Measurements from ENCODE around the gene TSSK2.
A peak's percentile ranks its signal among the peaks of the same experiment; 100 is the strongest.

TSSK2 gene

DNA sequence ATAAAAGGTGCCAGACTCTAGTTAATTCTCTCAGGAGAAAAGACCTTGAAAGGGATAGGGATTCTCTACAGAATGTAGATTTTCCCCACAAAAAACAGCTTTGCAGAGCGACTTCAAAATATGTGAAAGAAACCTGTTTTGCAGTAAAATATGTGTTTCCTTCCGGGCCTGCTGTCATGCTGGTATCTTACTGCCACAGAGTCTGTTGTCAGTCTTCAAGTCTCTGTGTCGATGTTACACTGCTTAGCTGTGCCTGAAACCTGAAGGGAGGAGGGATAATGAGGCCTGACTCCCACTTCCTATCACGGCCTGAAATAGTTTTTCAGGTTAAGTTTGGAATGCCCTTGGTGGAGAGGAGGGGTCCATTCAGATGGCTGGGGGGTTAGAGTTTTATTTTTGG lies 7.2 kb upstream of the TSSK2 start:
- Histone ChIP-seq H4K20me1 (peaks cover 24 to 39% (median 29%) of the 10 kb centered on the region in 11 experiments; a peak in 21 of 22 replicates), H3K4me1 (peaks cover 28 to 38% (median 33%) of the 10 kb centered on the region in 10 experiments), H3K36me3 (peaks cover 0 to 17% (median 2%) of the 10 kb centered on the region in 11 experiments; a peak in 7 of 22 replicates), H3K9ac (no peak overlapping the region), H3K27me3 (no peaks in the 10 kb centered on the region), H3K9me3 (replicated peaks in 1 of 11) (no peaks in the 10 kb centered on the region), H3K27ac (no peak overlapping the region), H3K4me3 (no peak overlapping the region), H3K4me2 (peak overlapping the region in 3 of 11 experiments; percentile 2 to 89 (median 89); a peak in 2 of 22 replicates)
- no peak for TF ChIP-seq Cebpa-rat (IDR thresholded peaks at IDR 0.05)

DNA sequence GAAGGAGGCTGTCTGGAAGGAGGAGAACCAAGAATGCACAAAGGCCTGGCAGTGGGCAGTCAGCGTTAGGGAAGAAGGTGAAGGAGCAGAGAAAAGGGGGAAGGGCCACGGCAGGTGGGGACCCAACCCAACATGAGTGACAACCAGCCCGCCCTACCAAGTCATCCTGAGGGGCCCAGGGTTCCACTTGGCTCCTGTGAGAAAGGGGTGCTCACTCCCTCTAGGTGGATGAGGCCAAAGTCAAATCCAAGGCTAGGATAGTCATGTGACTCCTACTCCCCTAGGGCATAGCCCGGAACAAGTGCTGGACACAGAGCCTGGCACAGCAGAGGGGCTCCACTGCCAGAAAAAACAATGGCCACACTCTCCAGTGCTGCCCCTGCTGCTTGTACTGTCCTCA lies 6.7 kb upstream of the TSSK2 start:
- H3K4me1 ChIP-seq: peaks cover 23 to 33% (median 29%) of the 10 kb centered on the region in 10 experiments
- H4K20me1 ChIP-seq: peaks cover 20 to 39% (median 24%) of the 10 kb centered on the region in 11 experiments; a peak in 21 of 22 replicates
- no peak for TF ChIP-seq Cebpa-rat (IDR thresholded peaks at IDR 0.05)
- H3K9me3 ChIP-seq (replicated peaks in 1 of 11): no peaks in the 10 kb centered on the region
- no peak overlapping the region for H3K4me2 ChIP-seq
- H3K27me3 ChIP-seq: no peaks in the 10 kb centered on the region
- H3K36me3 ChIP-seq: peaks cover 0 to 12% (median 0%) of the 10 kb centered on the region in 11 experiments; a peak in 3 of 22 replicates
- H3K9ac ChIP-seq: no peak overlapping the region
- no peak overlapping the region for H3K4me3 ChIP-seq
- no peak overlapping the region for H3K27ac ChIP-seq

DNA sequence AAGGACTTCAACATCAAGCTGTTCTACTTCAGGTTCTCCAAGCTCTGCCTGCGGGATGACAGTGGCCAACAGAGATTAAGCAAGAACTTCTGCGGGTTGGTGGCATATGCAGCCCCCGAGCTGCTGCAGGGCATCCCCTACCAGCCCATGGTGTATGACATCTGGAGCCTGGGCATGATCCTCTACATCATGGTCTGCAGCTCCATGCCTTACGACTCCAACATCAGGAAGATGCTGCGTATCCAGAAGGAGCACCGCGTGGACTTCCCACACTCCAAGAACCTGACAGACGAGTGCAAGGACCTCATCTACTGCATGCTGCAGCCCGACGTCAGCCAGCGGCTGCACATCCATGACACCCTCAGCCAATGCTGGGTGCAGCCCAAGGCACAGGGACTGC lies 6.1 kb upstream of the TSSK2 start:
- Histone ChIP-seq H3K9ac (no peak overlapping the region), H3K27ac (no peak overlapping the region), H3K4me3 (no peak overlapping the region), H3K9me3 (replicated peaks in 1 of 11) (no peaks in the 10 kb centered on the region), H3K36me3 (peaks cover 0 to 7% (median 0%) of the 10 kb centered on the region in 11 experiments; a peak in 3 of 22 replicates), H3K4me2 (no peak overlapping the region), H3K4me1 (peaks cover 17 to 27% (median 23%) of the 10 kb centered on the region in 10 experiments), H3K27me3 (no peaks in the 10 kb centered on the region), H4K20me1 (peaks cover 13 to 39% (median 20%) of the 10 kb centered on the region in 11 experiments; a peak in 21 of 22 replicates)
- TF ChIP-seq Cebpa-rat (IDR thresholded peaks at IDR 0.05): no peak

DNA sequence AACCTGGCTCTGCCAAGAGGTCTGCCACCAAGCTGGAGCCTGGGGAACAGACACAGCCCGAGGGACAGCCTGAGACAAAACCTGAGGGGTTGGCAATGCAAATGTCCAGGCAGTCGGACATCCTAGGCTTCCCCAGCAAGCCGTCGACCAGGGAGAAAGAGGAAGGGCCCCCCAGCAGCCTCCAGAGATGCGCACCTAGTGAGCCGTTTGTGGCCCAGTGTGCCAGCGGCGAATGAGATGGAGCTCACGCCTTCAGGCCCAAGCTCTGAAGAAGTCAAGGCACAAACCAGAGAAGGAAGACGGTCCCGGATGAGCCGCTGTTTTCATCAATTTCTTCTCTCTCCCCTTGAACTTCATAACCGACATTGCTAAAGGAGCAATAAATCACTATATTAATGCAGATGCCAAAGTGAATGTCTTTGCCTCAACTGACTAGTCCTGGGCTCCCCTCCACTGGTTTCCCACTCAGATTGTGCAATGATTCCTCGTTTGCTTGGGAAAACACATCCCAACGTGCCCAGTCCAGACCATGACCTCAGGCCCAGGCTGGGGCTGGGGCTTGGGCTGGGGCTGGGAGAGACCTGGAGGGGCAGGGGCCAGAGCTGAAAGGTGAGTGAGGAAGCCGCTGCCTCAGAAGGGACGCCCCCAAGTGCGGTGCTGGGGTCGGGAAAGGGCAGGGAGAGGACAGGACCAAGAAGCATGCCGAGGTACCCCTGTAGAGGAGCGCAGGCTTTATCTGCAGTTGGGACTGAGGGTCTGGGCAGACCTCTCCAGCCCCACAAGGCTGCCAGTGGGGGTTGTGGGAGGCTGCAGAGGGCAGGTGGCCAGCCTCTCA lies 5.4 kb upstream of the TSSK2 start:
- H3K4me3 ChIP-seq: no peak overlapping the region
- H3K4me2 ChIP-seq: no peak overlapping the region
- peaks cover 6 to 39% (median 13%) of the 10 kb centered on the region in 11 experiments; a peak in 20 of 22 replicates for H4K20me1 ChIP-seq

DNA sequence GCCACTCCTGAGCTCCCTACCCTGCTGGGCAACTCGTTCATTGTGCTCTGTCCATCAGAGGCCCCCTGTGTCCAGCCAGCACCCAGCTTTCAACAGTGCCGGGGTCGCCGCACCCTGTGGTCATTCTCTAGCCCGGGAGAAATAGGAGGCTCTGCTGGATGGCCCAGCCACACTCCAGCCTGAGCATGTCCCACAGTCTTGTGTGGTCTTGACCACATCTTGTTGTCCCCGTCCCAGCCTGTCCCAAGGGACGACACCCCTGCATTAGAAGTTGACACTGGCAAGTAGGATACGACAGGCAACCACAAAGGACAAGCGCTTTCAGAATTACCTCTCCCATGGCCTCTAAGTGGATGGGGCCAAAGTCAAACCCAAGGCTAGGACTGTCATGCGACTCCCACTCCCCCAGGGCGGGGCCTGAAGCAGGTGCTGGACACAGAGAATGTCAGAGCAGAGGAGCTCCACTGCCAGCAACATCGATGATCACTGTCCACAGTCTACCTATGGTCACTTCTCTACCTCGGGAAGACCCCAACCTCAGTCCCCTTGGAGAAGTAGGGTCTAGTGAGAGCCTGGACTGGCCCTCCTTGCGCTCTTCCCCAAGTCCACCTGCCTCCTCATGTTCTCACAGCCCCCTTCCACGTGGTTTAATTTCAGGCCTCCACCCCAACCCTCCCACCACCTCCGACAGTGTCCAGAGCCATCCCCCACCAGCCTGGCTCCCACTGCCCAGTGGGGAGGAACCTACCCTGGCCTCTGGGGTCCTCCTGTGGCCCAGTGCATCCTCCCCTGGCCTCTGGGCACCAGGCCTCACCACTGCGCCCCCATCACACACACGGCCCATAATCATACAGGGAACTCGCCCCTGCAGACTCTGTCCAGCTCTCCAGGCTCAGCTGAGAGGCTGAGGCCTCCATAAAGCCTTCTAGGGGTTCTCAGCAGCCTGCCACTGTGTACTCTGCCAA lies 4.5 kb upstream of the TSSK2 start:
- no peak overlapping the region for H3K4me2 ChIP-seq
- peaks cover 0 to 39% (median 13%) of the 10 kb centered on the region in 11 experiments; a peak in 15 of 22 replicates for H4K20me1 ChIP-seq
- no peak overlapping the region for H3K4me3 ChIP-seq
- TF ChIP-seq Cebpa-rat (IDR thresholded peaks at IDR 0.05): no peak
- no peak overlapping the region for H3K9ac ChIP-seq
- no peak overlapping the region for H3K27ac ChIP-seq
- H3K9me3 ChIP-seq (replicated peaks in 1 of 11): no peaks in the 10 kb centered on the region
- H3K27me3 ChIP-seq: no peaks in the 10 kb centered on the region
- H3K4me1 ChIP-seq: peaks cover 5 to 14% (median 10%) of the 10 kb centered on the region in 10 experiments
- H3K36me3 ChIP-seq: peaks cover 0 to 13% (median 7%) of the 10 kb centered on the region in 11 experiments; a peak in 12 of 22 replicates

More for the DNA sequence above, 5.4 kb upstream of the TSSK2 start:
- H3K4me1 ChIP-seq: peaks cover 10 to 20% (median 16%) of the 10 kb centered on the region in 10 experiments
- no peak for TF ChIP-seq Cebpa-rat (IDR thresholded peaks at IDR 0.05)
- no peak overlapping the region for H3K27ac ChIP-seq
- no peak overlapping the region for H3K9ac ChIP-seq
- H3K36me3 ChIP-seq: peaks cover 0 to 5% (median 0%) of the 10 kb centered on the region in 11 experiments; a peak in 2 of 22 replicates
- H3K27me3 ChIP-seq: no peaks in the 10 kb centered on the region
- no peaks in the 10 kb centered on the region for H3K9me3 ChIP-seq (replicated peaks in 1 of 11)

DNA sequence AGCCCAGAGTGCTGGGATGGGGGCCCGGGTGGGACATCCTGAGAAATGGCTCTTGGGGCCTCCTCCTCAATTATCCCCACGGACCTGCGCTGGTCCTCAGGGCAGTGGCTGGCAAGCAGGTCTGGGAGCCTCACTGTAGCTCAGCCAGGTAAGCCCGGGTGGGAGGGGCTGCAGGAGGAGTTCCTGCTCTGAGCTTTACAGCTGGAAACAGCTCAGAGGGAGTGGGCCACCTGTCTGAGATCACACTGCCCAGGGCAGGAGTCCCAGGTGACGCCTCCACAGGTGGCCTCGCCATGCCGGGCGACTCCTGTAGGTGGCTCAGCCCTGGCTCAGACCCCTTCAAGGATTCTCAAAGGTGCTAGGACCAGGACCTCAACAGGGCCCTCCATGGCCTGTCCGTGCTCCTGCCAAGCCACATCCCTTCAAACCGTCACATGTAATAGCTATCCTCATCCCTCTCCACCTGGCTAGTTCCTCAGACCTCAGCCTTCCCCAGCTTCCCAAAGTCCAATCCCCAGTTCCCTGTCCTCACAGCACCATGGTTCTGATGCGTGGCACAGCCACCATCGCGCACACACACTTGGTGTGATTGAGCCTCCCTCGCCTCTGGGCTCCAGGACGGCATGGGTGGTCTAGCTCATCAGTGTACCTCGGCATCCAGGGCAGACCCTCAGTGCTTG lies 3.6 kb upstream of the TSSK2 start:
- Histone ChIP-seq H3K27me3 (no peaks in the 10 kb centered on the region), H3K4me3 (no peak overlapping the region), H4K20me1 (peaks cover 0 to 45% (median 13%) of the 10 kb centered on the region in 11 experiments; a peak in 11 of 22 replicates), H3K36me3 (peaks cover 6 to 22% (median 13%) of the 10 kb centered on the region in 11 experiments; a peak in 16 of 22 replicates), H3K4me1 (peaks cover 5 to 14% (median 10%) of the 10 kb centered on the region in 10 experiments), H3K9me3 (replicated peaks in 1 of 11) (no peaks in the 10 kb centered on the region), H3K9ac (no peak overlapping the region), H3K27ac (no peak overlapping the region), H3K4me2 (no peak overlapping the region)
- TF ChIP-seq Cebpa-rat (IDR thresholded peaks at IDR 0.05): no peak

DNA sequence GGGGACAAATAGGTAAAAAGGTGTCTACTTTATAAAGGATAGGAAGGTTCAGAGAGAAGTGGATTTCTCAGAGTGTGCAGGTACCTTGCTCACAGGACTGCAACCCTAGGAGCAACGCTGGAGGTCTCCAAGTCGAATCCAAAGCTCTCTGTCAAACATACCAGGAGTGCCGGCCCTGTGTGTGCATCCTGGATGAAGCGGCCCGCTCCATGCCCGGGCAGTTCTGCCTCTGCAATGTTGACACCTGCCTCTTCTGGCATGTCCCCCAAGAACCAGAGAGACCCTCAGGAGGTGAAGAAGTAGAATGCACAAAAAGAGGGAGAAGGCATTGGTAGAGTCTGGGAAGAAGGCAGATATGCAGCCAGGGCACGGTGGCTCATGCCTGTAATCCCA lies 3.1 kb upstream of the TSSK2 start:
- Histone ChIP-seq H3K27ac (no peak overlapping the region), H3K9me3 (replicated peaks in 1 of 11) (no peaks in the 10 kb centered on the region), H4K20me1 (peaks cover 0 to 50% (median 13%) of the 10 kb centered on the region in 11 experiments; a peak in 13 of 22 replicates), H3K27me3 (no peaks in the 10 kb centered on the region), H3K4me2 (no peak overlapping the region), H3K36me3 (peaks cover 6 to 27% (median 18%) of the 10 kb centered on the region in 11 experiments; a peak in 21 of 22 replicates), H3K9ac (no peak overlapping the region), H3K4me3 (no peak overlapping the region), H3K4me1 (peaks cover 2 to 9% (median 6%) of the 10 kb centered on the region in 10 experiments; a peak in 19 of 20 replicates)
- no peak for TF ChIP-seq Cebpa-rat (IDR thresholded peaks at IDR 0.05)

Data from BLaER1 treated with 17β-estradiol and CSF1 and Interleukin-3, amounts not matched to agents 10 nM and 100 nM (cell line).